Measurements from ENCODE around the gene MBD5.

DNA sequence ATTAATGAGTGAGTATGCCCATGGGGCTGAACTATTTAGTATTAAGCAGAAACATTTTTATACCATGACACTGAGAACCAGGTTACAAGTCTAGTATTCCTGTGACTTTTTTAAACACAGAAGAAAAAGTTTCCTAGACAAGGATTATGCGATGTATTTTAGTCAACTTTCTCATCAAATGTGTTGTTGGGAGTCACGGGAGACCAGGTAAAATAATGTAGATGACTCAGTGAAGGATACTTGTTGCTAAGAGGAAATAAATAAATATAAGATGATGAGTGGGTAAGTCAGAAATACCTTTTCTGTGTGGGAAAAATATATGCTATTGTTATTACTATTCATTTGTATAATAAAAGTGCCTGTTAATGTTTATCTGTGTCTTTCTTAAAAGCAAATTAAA lies 23.4 kb downstream of the MBD5 start:
- TF ChIP-seq, protein P1, sequence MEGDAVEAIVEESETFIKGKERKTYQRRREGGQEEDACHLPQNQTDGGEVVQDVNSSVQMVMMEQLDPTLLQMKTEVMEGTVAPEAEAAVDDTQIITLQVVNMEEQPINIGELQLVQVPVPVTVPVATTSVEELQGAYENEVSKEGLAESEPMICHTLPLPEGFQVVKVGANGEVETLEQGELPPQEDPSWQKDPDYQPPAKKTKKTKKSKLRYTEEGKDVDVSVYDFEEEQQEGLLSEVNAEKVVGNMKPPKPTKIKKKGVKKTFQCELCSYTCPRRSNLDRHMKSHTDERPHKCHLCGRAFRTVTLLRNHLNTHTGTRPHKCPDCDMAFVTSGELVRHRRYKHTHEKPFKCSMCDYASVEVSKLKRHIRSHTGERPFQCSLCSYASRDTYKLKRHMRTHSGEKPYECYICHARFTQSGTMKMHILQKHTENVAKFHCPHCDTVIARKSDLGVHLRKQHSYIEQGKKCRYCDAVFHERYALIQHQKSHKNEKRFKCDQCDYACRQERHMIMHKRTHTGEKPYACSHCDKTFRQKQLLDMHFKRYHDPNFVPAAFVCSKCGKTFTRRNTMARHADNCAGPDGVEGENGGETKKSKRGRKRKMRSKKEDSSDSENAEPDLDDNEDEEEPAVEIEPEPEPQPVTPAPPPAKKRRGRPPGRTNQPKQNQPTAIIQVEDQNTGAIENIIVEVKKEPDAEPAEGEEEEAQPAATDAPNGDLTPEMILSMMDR (conservative IDR thresholded peaks at IDR 0.05; ENCODE audit: low read length): no peak
- no peak for TF ChIP-seq EZH2phosphoT487 (IDR thresholded peaks at IDR 0.05; ENCODE audit: borderline replicate concordance, low read depth, low read length)
